Activated CD4-positive, alpha-beta memory T cell treated with anti-CD3 and anti-CD28 coated beads, Interleukin-2, amount 10 ng/mL, durations not matched to agents 7 days and 5 days (primary cell): Measurements from ENCODE around the gene HSPBAP1. TPM values are rescaled to one million over a fixed set of nuclear protein-coding genes. Genes with fewer than 3 reads are reported as not detected.

Experiments
- total RNA-seq, 2 experiments: library from RNA; stranded (reverse); gene quantifications; one replicate each; pipeline ENCODE4 v1.2.3, GENCODE V29; 2021

HSPBAP1 gene
- total RNA-seq, 2 experiments from 2014 or later = 5.6 to 6.2 TPM

Other genes with a start within 250 kb of the HSPBAP1 start
- gene PARP9, start 229.5 kb downstream of the HSPBAP1 start, total RNA-seq = 100 to 1,000 TPM; 151 to 157 TPM
- gene DTX3L, start 229.5 kb downstream of the HSPBAP1 start, total RNA-seq = 100 to 1,000 TPM; 135 to 144 TPM
- gene PARP15, start 216.2 kb downstream of the HSPBAP1 start, total RNA-seq = 10 to 100 TPM; 47.2 to 48.2 TPM
- 100 to 1,000 TPM; 132 to 140 TPM for gene PARP14, start 113.0 kb downstream of the HSPBAP1 start, total RNA-seq
- gene SLC49A4, start 1.2 kb upstream of the HSPBAP1 start, total RNA-seq = 1 to 10 TPM; 2.4 TPM
- gene SEMA5B, start 233.9 kb upstream of the HSPBAP1 start, total RNA-seq = under 1 TPM in 1 of 2 experiments, not detected in 1; 0.30 TPM